ENCODE data around the gene BMP6. TPM values are rescaled to one million over a fixed set of nuclear protein-coding genes. Genes with fewer than 3 reads are reported as not detected.

BMP6 gene
- total and polyA plus RNA-seq, 2 experiments from 2014 or later = 0.84 to 2.8 TPM

- TF ChIP-seq POLR2AphosphoS5 (IDR thresholded peaks at IDR 0.05; ENCODE audit: low read depth) = no peak
- TF ChIP-seq EZH2phosphoT487 (IDR thresholded peaks at IDR 0.05; ENCODE audit: unreplicated experiment) = no peak
- no peak for TF ChIP-seq ZNF462 (CRISPR knock-in tag; IDR thresholded peaks at IDR 0.05)
- no peak for TF ChIP-seq EZH2 (IDR thresholded peaks at IDR 0.05; ENCODE audit: low read depth, unreplicated experiment)
- TF ChIP-seq ETS1 (IDR thresholded peaks at IDR 0.05) = no peak
- TF ChIP-seq ZNF114 (CRISPR knock-in tag; IDR thresholded peaks at IDR 0.05) = no peak
- no peak for TF ChIP-seq CTCF (conservative IDR thresholded peaks at IDR 0.05; ENCODE audit: low read depth in 2 of 2)
- no peak for TF ChIP-seq NANOG (IDR thresholded peaks at IDR 0.05; ENCODE audit: borderline replicate concordance)
- TF ChIP-seq JUNB (IDR thresholded peaks at IDR 0.05; ENCODE audit: unreplicated experiment) = no peak
- no peak for TF ChIP-seq STAT1 (IDR thresholded peaks at IDR 0.05; ENCODE audit: unreplicated experiment)
- no peak for TF ChIP-seq REST (IDR thresholded peaks at IDR 0.05; ENCODE audit: unreplicated experiment)
- DNase-seq (ENCODE audit: low spot score) (no peak), ATAC-seq (no peak)
- Histone ChIP-seq H3K9me2 (ENCODE audit: insufficient read depth) (0 out of 2 replicates have a peak, but pooled peaks cover 3% of the 10 kb centered on the region), H3K4me2 (no peak overlapping the region), H3K36me3 (ENCODE audit: insufficient read depth) (no peaks in the 10 kb centered on the region), H4K20me1 (replicated peaks; ENCODE audit: insufficient read depth) (no peaks in the 10 kb centered on the region), H3K27me3 (ENCODE audit: insufficient read depth) (no peaks in the 10 kb centered on the region), H3K4me3 (no peak overlapping the region), H3K4me1 (ENCODE audit: insufficient read depth) (peaks cover 18% of the 10 kb centered on the region), H3K79me2 (replicated peaks; ENCODE audit: insufficient read depth) (no peaks in the 10 kb centered on the region), H2AFZ (no peak overlapping the region), H3F3A (replicated peaks; ENCODE audit: low read depth) (no peaks in the 10 kb centered on the region), H3K27ac (ENCODE audit: low read depth) (no peak overlapping the region)
- H3K4me1 Mint-ChIP-seq = peaks cover 26% of the 10 kb centered on the region
- no peaks in the 10 kb centered on the region; the same call in 1 of the 3 replicates for H3K9me3 Mint-ChIP-seq
- no peak overlapping the region for H3K4me3 Mint-ChIP-seq
- H3K27me3 Mint-ChIP-seq (ENCODE audit: insufficient read depth, low read depth, poor library complexity) = no peaks in the 10 kb centered on the region
- H3K27ac Mint-ChIP-seq = no peak overlapping the region
- no peaks in the 10 kb centered on the region; the same call in 2 of the 3 replicates for H3K36me3 Mint-ChIP-seq (ENCODE audit: low read depth)
These were observed 101.2 kb downstream of the BMP6 start for GRCh38 chr6:7827142-7827541.
